Measurements from ENCODE around the gene ANXA2. TPM values are rescaled to one million over a fixed set of nuclear protein-coding genes. Genes with fewer than 3 reads are reported as not detected.

ANXA2 gene
- total and polyA plus RNA-seq, 8 donors, result 123 to 476 (median 260) TPM

DNA sequence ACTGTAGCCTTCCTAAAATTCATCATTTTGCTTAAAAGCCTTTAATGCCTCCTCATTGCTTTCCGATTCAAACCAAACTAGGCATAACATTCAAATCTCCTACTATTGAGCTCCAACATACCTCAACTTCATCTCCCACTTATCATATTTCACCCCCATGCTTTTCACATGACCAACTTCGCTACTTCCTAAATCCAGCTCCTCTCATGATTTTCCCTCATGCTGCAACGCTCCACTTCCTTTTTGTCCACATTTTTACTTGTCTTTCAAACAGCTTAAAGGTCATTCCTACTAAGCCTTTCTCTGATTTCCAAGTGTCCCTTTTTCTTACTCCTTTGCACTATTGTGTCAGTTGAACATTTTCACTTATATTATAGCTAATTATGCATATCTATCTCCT is 20.3 kb upstream of the ANXA2 start:
- Histone ChIP-seq H3K36me3 (peaks cover 0 to 9% (median 0%) of the 10 kb centered on the region in 3 donors), H3K4me3 (no peak overlapping the region), H3K4me1 (peaks cover 0 to 6% (median 0%) of the 10 kb centered on the region in 3 donors), H3K27ac (no peak overlapping the region), H3K27me3 (no peaks in the 10 kb centered on the region), H3K9me3 (no peaks in the 10 kb centered on the region)
- FAIRE-seq, result no peak
- TF ChIP-seq, protein P1, sequence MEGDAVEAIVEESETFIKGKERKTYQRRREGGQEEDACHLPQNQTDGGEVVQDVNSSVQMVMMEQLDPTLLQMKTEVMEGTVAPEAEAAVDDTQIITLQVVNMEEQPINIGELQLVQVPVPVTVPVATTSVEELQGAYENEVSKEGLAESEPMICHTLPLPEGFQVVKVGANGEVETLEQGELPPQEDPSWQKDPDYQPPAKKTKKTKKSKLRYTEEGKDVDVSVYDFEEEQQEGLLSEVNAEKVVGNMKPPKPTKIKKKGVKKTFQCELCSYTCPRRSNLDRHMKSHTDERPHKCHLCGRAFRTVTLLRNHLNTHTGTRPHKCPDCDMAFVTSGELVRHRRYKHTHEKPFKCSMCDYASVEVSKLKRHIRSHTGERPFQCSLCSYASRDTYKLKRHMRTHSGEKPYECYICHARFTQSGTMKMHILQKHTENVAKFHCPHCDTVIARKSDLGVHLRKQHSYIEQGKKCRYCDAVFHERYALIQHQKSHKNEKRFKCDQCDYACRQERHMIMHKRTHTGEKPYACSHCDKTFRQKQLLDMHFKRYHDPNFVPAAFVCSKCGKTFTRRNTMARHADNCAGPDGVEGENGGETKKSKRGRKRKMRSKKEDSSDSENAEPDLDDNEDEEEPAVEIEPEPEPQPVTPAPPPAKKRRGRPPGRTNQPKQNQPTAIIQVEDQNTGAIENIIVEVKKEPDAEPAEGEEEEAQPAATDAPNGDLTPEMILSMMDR (IDR thresholded peaks at IDR 0.05), result no peak
- DNase-seq, result no peak
- ATAC-seq, result no peak
- intact Hi-C loops (cut with DNase I), result no loop called here
- WGBS, 2 donors, result 94 to 96% methylated on average over 3 of the region's 3 CpGs

DNA sequence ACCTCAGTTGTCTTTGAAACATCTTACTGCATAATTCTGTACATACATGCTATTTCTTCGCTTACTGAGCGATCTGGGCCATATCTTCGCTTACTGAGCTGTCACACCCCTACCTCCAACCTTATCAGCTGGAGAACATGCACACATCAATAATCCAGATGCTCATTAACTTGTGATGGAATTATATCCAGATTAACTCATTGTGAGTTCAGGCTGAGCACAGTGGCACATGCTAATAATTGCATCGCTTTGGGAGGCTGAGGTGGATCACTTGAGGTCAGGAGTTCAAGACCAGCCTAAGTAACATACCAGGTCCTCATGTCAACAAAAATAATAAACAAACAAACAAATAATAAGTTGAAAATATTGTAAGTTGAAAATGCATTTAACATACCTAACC is 19.3 kb upstream of the ANXA2 start:
- intact Hi-C loops (cut with DNase I), result no loop called here
- Histone ChIP-seq H3K4me3 (no peak overlapping the region), H3K27ac (no peak overlapping the region), H3K9me3 (no peaks in the 10 kb centered on the region), H3K4me1 (peaks cover 0 to 6% (median 0%) of the 10 kb centered on the region in 3 donors), H3K36me3 (peaks cover 0 to 9% (median 0%) of the 10 kb centered on the region in 3 donors), H3K27me3 (no peaks in the 10 kb centered on the region)
- DNase-seq (no peak), FAIRE-seq (no peak), ATAC-seq (no peak)
- 88 to 91% methylated on average over 4 of the region's 4 CpGs for WGBS, 2 donors
- TF ChIP-seq, protein P1 (IDR thresholded peaks at IDR 0.05), result no peak

DNA sequence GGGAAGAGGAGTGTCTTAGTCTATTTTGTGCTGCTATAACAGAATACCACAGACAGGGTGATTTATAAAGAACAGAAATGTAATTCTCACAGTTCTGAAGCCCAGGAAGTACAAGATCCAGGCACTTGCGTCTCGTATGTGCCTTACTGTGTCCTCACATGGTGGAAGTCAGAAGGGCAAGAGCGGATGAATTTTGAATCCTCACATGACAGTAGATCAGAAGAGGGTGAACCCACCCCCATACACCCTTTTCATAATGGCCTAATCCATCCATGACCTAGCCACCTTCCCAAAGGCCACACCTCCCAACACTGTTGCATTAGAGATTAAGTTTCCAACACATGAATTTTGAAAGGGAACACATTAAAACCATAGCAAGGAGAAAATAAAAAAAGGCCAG is 18.7 kb upstream of the ANXA2 start:
- Histone ChIP-seq H3K9me3 (no peaks in the 10 kb centered on the region), H3K4me3 (no peak overlapping the region), H3K27ac (no peak overlapping the region), H3K36me3 (peaks cover 0 to 8% (median 0%) of the 10 kb centered on the region in 3 donors), H3K4me1 (peaks cover 0 to 6% (median 0%) of the 10 kb centered on the region in 3 donors), H3K27me3 (no peaks in the 10 kb centered on the region)
- DNase-seq, result no peak
- TF ChIP-seq, protein P1 (IDR thresholded peaks at IDR 0.05), result no peak
- no peak for ATAC-seq
- intact Hi-C loops (cut with DNase I), result no loop called here
- WGBS, 2 donors, result 99% methylated on average over 3 of the region's 3 CpGs
- no peak for FAIRE-seq

DNA sequence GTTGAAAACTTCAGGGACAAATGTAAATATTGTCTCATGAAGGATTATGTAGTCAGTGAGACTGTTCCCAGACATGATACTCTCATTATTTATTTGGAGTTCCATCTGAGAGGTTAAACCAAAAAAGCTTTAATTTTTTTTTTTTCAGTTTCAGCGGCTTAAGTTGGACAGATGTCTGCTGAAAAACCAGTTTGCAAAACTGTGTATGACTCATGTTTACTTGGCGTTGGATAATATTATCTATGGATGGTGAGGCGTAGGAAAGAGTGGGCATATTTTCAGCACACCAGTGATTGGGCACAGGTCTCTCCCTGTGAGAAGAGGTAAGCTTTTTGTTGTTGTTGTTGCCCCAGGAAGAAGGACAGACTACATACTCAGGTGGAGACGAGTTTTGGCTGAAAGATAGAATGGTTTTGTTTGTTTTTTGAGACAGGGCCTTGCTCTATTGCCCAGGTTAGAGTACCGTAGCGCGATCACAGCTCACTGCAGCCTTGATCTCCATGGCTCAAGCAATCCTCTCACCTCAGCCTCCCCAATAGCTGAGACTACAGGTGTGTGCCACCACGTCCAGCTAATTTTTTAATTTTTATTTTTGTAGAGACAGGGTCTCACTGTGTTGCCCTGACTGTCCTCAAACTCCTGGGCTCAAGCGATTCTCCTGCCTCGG is 16.4 kb upstream of the ANXA2 start:
- FAIRE-seq, result no peak

More for the DNA sequence above, 16.4 kb upstream of the ANXA2 start:
- H3K9me3 ChIP-seq, result no peaks in the 10 kb centered on the region
- intact Hi-C loops (cut with DNase I), result no loop called here
- H3K27ac ChIP-seq, result peak overlapping the region in 1 of 4 donors; percentile 13
- ATAC-seq, result peak; percentile 63 to 84 (median 67)
- DNase-seq, result no peak
- TF ChIP-seq, protein P1 (IDR thresholded peaks at IDR 0.05), result no peak
- H3K4me3 ChIP-seq, result no peak overlapping the region
- 62% methylated on average over 10 of the region's 10 CpGs for WGBS, 2 donors
- H3K27me3 ChIP-seq, result no peaks in the 10 kb centered on the region
- peaks cover 0 to 6% (median 0%) of the 10 kb centered on the region in 3 donors for H3K4me1 ChIP-seq
- no peaks in the 10 kb centered on the region for H3K36me3 ChIP-seq

Measured in pancreas (tissue), 10 donors.